OCI-LY7 (cell line): ENCODE measurements around the gene FOXF2. TPM values are rescaled to one million over a fixed set of nuclear protein-coding genes. Genes with fewer than 3 reads are reported as not detected.

Experiments
- BruUV-seq: library from RNA; stranded (reverse); fragments of 400-500 nt; replicated peaks from 2 replicates; lab custom pipeline; 2021; lab: Mats Ljungman, UMichigan
- CTCF ChIA-PET: fragments of 300-600 bp; sonication (Branson Sonifier 250); formaldehyde crosslinking; loops from one replicate; lab custom pipeline; 2022; ENCODE audit warnings: antibody characterized with exemption; ENCODE audit not compliant: unreplicated experiment; lab: Charles Lee
- POLR2A ChIA-PET: fragments of 300-600 bp; sonication (Branson Sonifier 250); formaldehyde crosslinking; loops from one replicate; lab custom pipeline; 2022; ENCODE audit warnings: antibody characterized with exemption; lab: Charles Lee
- DNase-seq: peaks from one replicate; pipeline ENCODE4 v3.0.0-alpha.2; 2015; ENCODE audit warnings: low spot score
- H2AFZ ChIP-seq: fragments of 200-600 bp; sonication (generic), shearing (Covaris generic); 2 replicates; pipeline ENCODE4 v1.6.1; 2014; ENCODE audit warnings: mild to moderate bottlenecking, antibody characterized with exemption, low read length, moderate library complexity
- H3K27ac ChIP-seq: fragments of 200-600 bp; sonication (generic); 2 replicates; pipeline ENCODE4 v1.5.1; 2014; ENCODE audit warnings: mixed run types, low read depth, mild to moderate bottlenecking, moderate library complexity, low read length, inconsistent platforms; ENCODE audit not compliant: poor library complexity, severe bottlenecking
- H3K36me3 ChIP-seq: fragments of 200-600 bp; sonication (generic); 2 replicates; pipeline ENCODE4 v1.6.1; 2014; ENCODE audit warnings: mild to moderate bottlenecking, antibody characterized with exemption, low read length, moderate library complexity, mixed read lengths; ENCODE audit not compliant: insufficient read depth
- H3K4me1 ChIP-seq: fragments of 200-600 bp; sonication (generic); 2 replicates; pipeline ENCODE4 v1.5.1; 2014; ENCODE audit warnings: mild to moderate bottlenecking, low read length; ENCODE audit not compliant: insufficient read depth, poor library complexity, severe bottlenecking
- H3K4me2 ChIP-seq: fragments of 200-600 bp; sonication (generic); 2 replicates; pipeline ENCODE4 v1.6.1; 2014; ENCODE audit warnings: mild to moderate bottlenecking, low read length
- H3K4me3 ChIP-seq: fragments of 200-600 bp; sonication (generic); 2 replicates; pipeline ENCODE4 v1.5.1; 2014; ENCODE audit warnings: mild to moderate bottlenecking, low read depth, low read length; ENCODE audit not compliant: poor library complexity, severe bottlenecking
- H3K79me2 ChIP-seq: fragments of 200-600 bp; sonication (generic); 2 replicates; pipeline ENCODE4 v1.6.1; 2016; ENCODE audit warnings: low read depth, mild to moderate bottlenecking, low read length, moderate library complexity, mixed read lengths; ENCODE audit not compliant: insufficient read depth
- H3K9me2 ChIP-seq: fragments of 200-600 bp; sonication (generic); 2 replicates; pipeline ENCODE4 v1.6.1; 2016; ENCODE audit warnings: mild to moderate bottlenecking, low read length, mixed read lengths; ENCODE audit not compliant: insufficient read depth
- H3K9me3 ChIP-seq: fragments of 200-600 bp; sonication (generic); 2 replicates; pipeline ENCODE4 v1.6.1; 2014; ENCODE audit warnings: mild to moderate bottlenecking, mixed run types, low read length, mixed read lengths
- H4K20me1 ChIP-seq: fragments of 200-600 bp; sonication (generic); 2 replicates; pipeline ENCODE4 v1.6.1; 2014; ENCODE audit warnings: mild to moderate bottlenecking, antibody characterized with exemption, low read length, moderate library complexity, mixed read lengths; ENCODE audit not compliant: insufficient read depth
- EZH2phosphoT487 ChIP-seq: fragments of 200-600 bp; sonication (generic); IDR thresholded peaks from 2 replicates; pipeline ENCODE4 v1.6.1; 2018; ENCODE audit warnings: low read depth, borderline replicate concordance, mild to moderate bottlenecking, mixed run types, antibody characterized with exemption, low read length, moderate library complexity, mixed read lengths
- intact Hi-C: fragments of 100-400 bp; cut with micrococcal nuclease; formaldehyde crosslinking; loops from one replicate; pipeline ENCODE4 v1.10.0; 2022; ENCODE audit not compliant: unreplicated experiment
- total RNA-seq, 2 experiments: library from RNA; depleted of rRNA in 1 of 2; stranded (reverse); fragments of >200 nt in 1 of 2; shearing (Covaris generic) in 1 of 2; gene quantifications; 2 replicates each; pipeline ENCODE4 v1.2.3, GENCODE V29; 2014 to 2022
- TF ChIP-seq, protein P1 (sequence below): fragments of 200-600 bp; sonication (generic); conservative IDR thresholded peaks from 2 replicates; pipeline ENCODE4 v1.5.1; 2014; ENCODE audit warnings: mild to moderate bottlenecking, antibody characterized with exemption, low read length, moderate library complexity, mixed read lengths

Gene FOXF2
- total RNA-seq, 2 experiments from 2014 or later = not detected

DNA sequence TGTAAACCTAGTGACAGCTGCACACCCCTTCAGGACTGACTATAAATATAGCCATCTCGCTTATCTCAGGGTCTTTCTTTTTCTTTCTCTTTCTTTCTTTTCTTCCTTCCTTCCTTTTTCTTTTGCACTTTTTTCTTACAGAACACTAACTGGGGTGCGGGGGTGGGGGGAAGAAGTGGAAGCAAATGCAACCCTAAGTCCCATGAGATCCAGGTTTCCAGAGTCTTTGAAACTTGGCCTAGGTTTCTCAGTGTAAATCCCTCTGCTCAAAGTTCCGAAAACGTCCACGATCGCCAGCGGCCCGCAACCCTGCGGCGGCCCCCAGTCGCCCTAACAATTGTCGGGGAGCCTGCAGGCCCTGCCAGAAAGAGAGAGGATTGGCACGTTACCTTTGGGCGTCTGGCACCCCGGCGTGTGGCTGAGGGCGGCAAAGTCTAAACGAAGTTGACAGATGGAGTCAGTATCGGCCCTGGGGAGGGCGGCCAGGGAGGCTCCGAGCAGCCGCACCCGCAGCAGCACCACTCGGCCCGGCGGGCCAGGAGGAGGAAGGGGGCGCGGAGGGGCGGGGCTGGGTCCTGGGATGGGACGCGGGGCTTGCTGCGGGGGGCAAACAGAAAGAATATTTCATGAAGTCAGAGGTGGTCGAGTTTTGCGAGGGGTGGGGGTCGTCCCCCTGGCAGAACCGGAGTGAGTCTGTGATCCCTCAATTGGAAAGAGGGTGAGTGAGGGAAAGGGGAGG, 577 bp upstream of the FOXF2 start:
- Histone ChIP-seq H3K4me2 (no peak overlapping the region), H2AFZ (no peak overlapping the region), H3K27ac (no peak overlapping the region), H3K9me2 (no peaks in the 10 kb centered on the region), H3K9me3 (no peaks in the 10 kb centered on the region), H3K4me1 (no peaks in the 10 kb centered on the region), H4K20me1 (no peaks in the 10 kb centered on the region), H3K4me3 (no peak overlapping the region), H3K79me2 (no peaks in the 10 kb centered on the region), H3K36me3 (no peaks in the 10 kb centered on the region)
- ChIA-PET POLR2A (no interaction called here), CTCF (no interaction called here)
- no peak for DNase-seq
- BruUV-seq = no TSS peak
- intact Hi-C loops = no loop called here
- TF ChIP-seq, protein P1, sequence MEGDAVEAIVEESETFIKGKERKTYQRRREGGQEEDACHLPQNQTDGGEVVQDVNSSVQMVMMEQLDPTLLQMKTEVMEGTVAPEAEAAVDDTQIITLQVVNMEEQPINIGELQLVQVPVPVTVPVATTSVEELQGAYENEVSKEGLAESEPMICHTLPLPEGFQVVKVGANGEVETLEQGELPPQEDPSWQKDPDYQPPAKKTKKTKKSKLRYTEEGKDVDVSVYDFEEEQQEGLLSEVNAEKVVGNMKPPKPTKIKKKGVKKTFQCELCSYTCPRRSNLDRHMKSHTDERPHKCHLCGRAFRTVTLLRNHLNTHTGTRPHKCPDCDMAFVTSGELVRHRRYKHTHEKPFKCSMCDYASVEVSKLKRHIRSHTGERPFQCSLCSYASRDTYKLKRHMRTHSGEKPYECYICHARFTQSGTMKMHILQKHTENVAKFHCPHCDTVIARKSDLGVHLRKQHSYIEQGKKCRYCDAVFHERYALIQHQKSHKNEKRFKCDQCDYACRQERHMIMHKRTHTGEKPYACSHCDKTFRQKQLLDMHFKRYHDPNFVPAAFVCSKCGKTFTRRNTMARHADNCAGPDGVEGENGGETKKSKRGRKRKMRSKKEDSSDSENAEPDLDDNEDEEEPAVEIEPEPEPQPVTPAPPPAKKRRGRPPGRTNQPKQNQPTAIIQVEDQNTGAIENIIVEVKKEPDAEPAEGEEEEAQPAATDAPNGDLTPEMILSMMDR = no peak
- no peak for TF ChIP-seq EZH2phosphoT487

DNA sequence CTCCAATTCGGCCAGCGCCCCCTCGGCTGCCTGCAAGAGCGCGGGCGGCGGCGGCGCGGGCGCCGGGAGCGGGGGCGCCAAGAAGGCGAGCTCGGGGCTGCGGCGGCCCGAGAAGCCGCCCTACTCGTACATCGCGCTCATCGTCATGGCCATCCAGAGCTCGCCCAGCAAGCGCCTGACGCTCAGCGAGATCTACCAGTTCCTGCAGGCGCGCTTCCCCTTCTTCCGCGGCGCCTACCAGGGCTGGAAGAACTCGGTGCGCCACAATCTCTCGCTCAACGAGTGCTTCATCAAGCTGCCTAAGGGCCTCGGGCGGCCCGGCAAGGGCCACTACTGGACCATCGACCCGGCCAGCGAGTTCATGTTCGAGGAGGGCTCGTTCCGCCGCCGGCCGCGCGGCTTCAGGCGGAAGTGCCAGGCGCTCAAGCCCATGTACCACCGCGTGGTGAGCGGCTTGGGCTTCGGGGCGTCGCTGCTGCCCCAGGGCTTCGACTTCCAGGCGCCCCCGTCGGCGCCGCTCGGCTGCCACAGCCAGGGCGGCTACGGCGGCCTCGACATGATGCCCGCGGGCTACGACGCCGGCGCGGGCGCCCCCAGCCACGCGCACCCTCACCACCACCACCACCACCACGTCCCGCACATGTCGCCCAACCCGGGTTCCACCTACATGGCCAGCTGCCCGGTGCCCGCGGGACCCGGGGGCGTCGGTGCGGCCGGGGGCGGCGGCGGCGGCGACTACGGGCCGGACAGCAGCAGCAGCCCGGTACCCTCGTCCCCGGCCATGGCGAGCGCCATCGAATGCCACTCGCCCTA, 963 bp downstream of the FOXF2 start:
- Histone ChIP-seq H3K36me3 (no peaks in the 10 kb centered on the region), H3K4me2 (no peak overlapping the region), H3K4me3 (no peak overlapping the region), H3K27ac (no peak overlapping the region), H4K20me1 (no peaks in the 10 kb centered on the region), H3K79me2 (no peaks in the 10 kb centered on the region), H2AFZ (no peak overlapping the region), H3K9me3 (no peaks in the 10 kb centered on the region), H3K9me2 (no peaks in the 10 kb centered on the region), H3K4me1 (no peaks in the 10 kb centered on the region)
- intact Hi-C loops = no loop called here
- DNase-seq = no peak
- ChIA-PET POLR2A (no interaction called here), CTCF (no interaction called here)
- BruUV-seq = no TSS peak
- TF ChIP-seq, protein P1 = no peak
- TF ChIP-seq EZH2phosphoT487 = no peak
